Smooth muscle cell (in vitro differentiated cells): Measurements from ENCODE around the gene VPS54. TPM values are rescaled to one million over a fixed set of nuclear protein-coding genes. Genes with fewer than 3 reads are reported as not detected.

Experiments
- DNase-seq: peaks from one replicate; lab custom pipeline; 2025; ENCODE audit not compliant: unreplicated experiment; lab: John Stamatoyannopoulos, UW
- H2AFZ ChIP-seq: fragments of 200-600 bp; sonication (generic); 2 replicates; pipeline ENCODE4 v1.6.0; 2016; ENCODE audit warnings: antibody characterized with exemption, low read depth, mild to moderate bottlenecking
- H3F3A ChIP-seq: fragments of 200-600 bp; sonication (generic); 2 replicates; pipeline ENCODE4 v1.6.0; 2017; ENCODE audit warnings: antibody characterized with exemption, low read depth
- H3K27ac ChIP-seq: fragments of 200-600 bp; sonication (generic); 2 replicates; pipeline ENCODE4 v1.5.1; 2016; ENCODE audit warnings: low read depth, mild to moderate bottlenecking
- H3K27me3 ChIP-seq: fragments of 200-600 bp; sonication (generic); 2 replicates; pipeline ENCODE4 v1.6.1; 2016; ENCODE audit warnings: low read depth, mild to moderate bottlenecking
- H3K36me3 ChIP-seq: fragments of 200-600 bp; sonication (generic); 2 replicates; pipeline ENCODE4 v1.5.1; 2016; ENCODE audit warnings: low read depth
- H3K4me1 ChIP-seq: fragments of 200-600 bp; sonication (generic); 2 replicates; pipeline ENCODE4 v1.5.1; 2016; ENCODE audit warnings: low read depth
- H3K4me2 ChIP-seq: fragments of 200-600 bp; sonication (generic); 2 replicates; pipeline ENCODE4 v1.6.0; 2016; ENCODE audit warnings: mild to moderate bottlenecking
- H3K4me3 ChIP-seq: fragments of 200-600 bp; sonication (generic); 2 replicates; pipeline ENCODE4 v1.5.1; 2016; ENCODE audit warnings: mild to moderate bottlenecking
- H3K79me2 ChIP-seq: fragments of 200-600 bp; sonication (generic); 2 replicates; pipeline ENCODE4 v1.6.0; 2016; ENCODE audit warnings: low read depth, mild to moderate bottlenecking
- H3K9ac ChIP-seq: fragments of 200-600 bp; sonication (generic); 2 replicates; pipeline ENCODE4 v1.6.0; 2016; ENCODE audit warnings: low read depth
- H3K9me3 ChIP-seq: fragments of 200-600 bp; sonication (generic); replicated peaks from 2 replicates; pipeline ENCODE4 v1.5.1; 2016; ENCODE audit warnings: low read depth
- H4K20me1 ChIP-seq: fragments of 200-600 bp; sonication (generic); 2 replicates; pipeline ENCODE4 v1.6.0; 2016; ENCODE audit warnings: low read depth
- CTCF ChIP-seq: fragments of 200-600 bp; sonication (generic); IDR thresholded peaks from 2 replicates; pipeline ENCODE4 v1.5.1; 2017; ENCODE audit warnings: borderline replicate concordance, mild to moderate bottlenecking, antibody characterized with exemption; ENCODE audit not compliant: insufficient read depth, poor library complexity, severe bottlenecking
- WGBS: methylation state at CpG from one replicate; pipeline ENCODE4 v1.1.7; 2016; ENCODE audit warnings: low lambda C conversion rate; 5-methylcytosine and 5-hydroxymethylcytosine counted together
- polyA plus RNA-seq: library from polyadenylated mRNA; unstranded; fragments of >200 nt; fragmentation: Nextera tagmentation; extraction: Ambion mirVana; gene quantifications from 2 replicates; pipeline ENCODE4 v1.2.1, GENCODE V29; 2016
- total RNA-seq: library from RNA; depleted of rRNA; stranded (reverse); fragments of >200 nt; gene quantifications from 2 replicates; pipeline ENCODE4 v1.2.3, GENCODE V29; 2014

The VPS54 gene
- total and polyA plus RNA-seq, 2 experiments from 2014 or later, result 12.8 to 36.9 TPM

GRCh38 chr2:63872571-63873328 lies 146.5 kb downstream of the VPS54 start:
- Histone ChIP-seq H3K79me2 (peaks cover 56% of the 10 kb centered on the region), H3K4me1 (no peaks in the 10 kb centered on the region), H3F3A (no peaks in the 10 kb centered on the region), H3K27me3 (no peaks in the 10 kb centered on the region), H3K9ac (no peak overlapping the region), H4K20me1 (peaks cover 71% of the 10 kb centered on the region), H2AFZ (no peak overlapping the region), H3K4me3 (no peak overlapping the region), H3K9me3 (no peaks in the 10 kb centered on the region), H3K27ac (peak overlapping the region; percentile 33), H3K4me2 (no peak overlapping the region), H3K36me3 (no peaks in the 10 kb centered on the region)
- WGBS, result 52% methylated on average over 6 of the region's 6 CpGs
- no peak for TF ChIP-seq CTCF
- DNase-seq, result no peak

- 68% methylated on average over 4 of the region's 4 CpGs for WGBS
- no peak for TF ChIP-seq CTCF
- H3K4me2 ChIP-seq, result no peak overlapping the region
- H3K79me2 ChIP-seq, result peaks cover 60% of the 10 kb centered on the region
- H2AFZ ChIP-seq, result no peak overlapping the region
- DNase-seq, result no peak
- H3K4me3 ChIP-seq, result no peak overlapping the region
- peak overlapping the region; percentile 33 for H3K27ac ChIP-seq
- no peaks in the 10 kb centered on the region for H3K27me3 ChIP-seq
- peaks cover 75% of the 10 kb centered on the region for H4K20me1 ChIP-seq
- no peak overlapping the region for H3K9ac ChIP-seq
- no peaks in the 10 kb centered on the region for H3K4me1 ChIP-seq
- no peaks in the 10 kb centered on the region for H3K9me3 ChIP-seq
- peaks cover 6% of the 10 kb centered on the region for H3K36me3 ChIP-seq
- no peaks in the 10 kb centered on the region for H3F3A ChIP-seq
Observed at GRCh38 chr2:63871864-63872263, 147.4 kb downstream of the VPS54 start.

GRCh38 chr2:63870679-63871078 lies 148.5 kb downstream of the VPS54 start:
- DNase-seq, result no peak
- Histone ChIP-seq H3K79me2 (peaks cover 69% of the 10 kb centered on the region), H3K4me3 (no peak overlapping the region), H3K27ac (peak overlapping the region; percentile 33), H3K36me3 (peaks cover 6% of the 10 kb centered on the region), H3K4me2 (peak overlapping the region; percentile 21), H4K20me1 (peaks cover 75% of the 10 kb centered on the region), H3F3A (no peaks in the 10 kb centered on the region), H3K9me3 (no peaks in the 10 kb centered on the region), H3K9ac (no peak overlapping the region), H3K27me3 (no peaks in the 10 kb centered on the region), H2AFZ (no peak overlapping the region), H3K4me1 (no peaks in the 10 kb centered on the region)
- 90% methylated on average over 4 of the region's 4 CpGs for WGBS
- no peak for TF ChIP-seq CTCF
